Activated CD4-positive, alpha-beta memory T cell treated with anti-CD3 and anti-CD28 coated beads for 36 hours (primary cell): Measurements from ENCODE around the gene PKD1L1. TPM values are rescaled to one million over a fixed set of nuclear protein-coding genes. Genes with fewer than 3 reads are reported as not detected.

Experiments
- CTCF ChIA-PET: fragments of 350-600 bp; sonication (Branson Sonifier 250); formaldehyde crosslinking; loops from one replicate; lab custom pipeline; 2021; ENCODE audit warnings: antibody characterized with exemption, inconsistent platforms; lab: Charles Lee
- POLR2A ChIA-PET: fragments of 350-600 bp; sonication (Branson Sonifier 250); formaldehyde crosslinking; loops from one replicate; lab custom pipeline; 2021; ENCODE audit warnings: antibody characterized with exemption; lab: Charles Lee
- DNase-seq: peaks from one replicate; pipeline ENCODE4 v3.0.0-alpha.2; 2020
- H3K27ac Mint-ChIP-seq: one replicate; pipeline ENCODE4 v1.8.0; 2021; ENCODE audit warnings: mixed read lengths
- H3K27me3 Mint-ChIP-seq: one replicate; pipeline ENCODE4 v1.8.0; 2021; ENCODE audit warnings: mixed read lengths
- H3K36me3 Mint-ChIP-seq: one replicate; pipeline ENCODE4 v1.8.0; 2021; ENCODE audit warnings: mixed read lengths
- H3K4me1 Mint-ChIP-seq: one replicate; pipeline ENCODE4 v1.8.0; 2021; ENCODE audit warnings: low read depth, mixed read lengths
- H3K4me3 Mint-ChIP-seq: one replicate; pipeline ENCODE4 v1.8.0; 2021; ENCODE audit warnings: mild to moderate bottlenecking, mixed read lengths
- H3K9me3 Mint-ChIP-seq: one replicate; pipeline ENCODE4 v1.8.0; 2021; ENCODE audit warnings: mixed read lengths
- intact Hi-C: fragments of 100-400 bp; cut with micrococcal nuclease; formaldehyde crosslinking; loops from one replicate; pipeline ENCODE4 v1.15.1; 2023
- total RNA-seq, 2 experiments: library from RNA; stranded (reverse); gene quantifications; one replicate each; pipeline ENCODE4 v1.2.3, GENCODE V29; 2021

The PKD1L1 gene
- total RNA-seq, 2 experiments from 2014 or later, result 0.17 to 0.19 TPM

DNA sequence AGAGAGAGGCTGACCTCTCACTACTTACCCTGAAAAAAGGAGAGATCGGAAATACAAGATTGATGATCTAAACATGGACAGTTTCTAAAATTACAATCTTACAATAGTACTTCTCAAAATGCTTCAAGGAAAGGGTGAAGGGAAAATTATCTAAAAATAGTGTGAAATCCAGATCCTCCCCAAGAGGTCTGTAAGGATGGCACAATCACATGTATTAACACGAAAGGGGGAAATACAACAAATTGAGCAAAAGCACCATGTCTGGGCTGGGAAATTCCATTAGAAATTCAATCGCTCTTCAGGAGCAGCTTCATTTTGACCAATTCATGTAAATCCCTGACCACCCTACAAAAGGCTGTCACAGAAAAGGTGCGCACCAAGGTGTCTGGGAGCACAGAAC lies 67.0 kb downstream of the PKD1L1 start:
- H3K36me3 Mint-ChIP-seq, result no peaks in the 10 kb centered on the region
- H3K4me3 Mint-ChIP-seq, result no peak overlapping the region
- intact Hi-C loops, result no loop called here
- no peaks in the 10 kb centered on the region for H3K9me3 Mint-ChIP-seq
- CTCF ChIA-PET, result no interaction called here
- DNase-seq, result no peak
- H3K27me3 Mint-ChIP-seq, result no peaks in the 10 kb centered on the region
- POLR2A ChIA-PET, result no interaction called here
- H3K27ac Mint-ChIP-seq, result no peak overlapping the region
- H3K4me1 Mint-ChIP-seq, result peaks cover 4% of the 10 kb centered on the region

- H3K4me1 Mint-ChIP-seq, result no peaks in the 10 kb centered on the region
- H3K27ac Mint-ChIP-seq, result no peak overlapping the region
- intact Hi-C loops, result no loop called here
- CTCF ChIA-PET, result no interaction called here
- no peak for DNase-seq
- no peaks in the 10 kb centered on the region for H3K9me3 Mint-ChIP-seq
- no peaks in the 10 kb centered on the region for H3K36me3 Mint-ChIP-seq
- H3K27me3 Mint-ChIP-seq, result no peaks in the 10 kb centered on the region
- no peak overlapping the region for H3K4me3 Mint-ChIP-seq
- POLR2A ChIA-PET, result no interaction called here
These were observed 69.6 kb downstream of the PKD1L1 start for GRCh38 chr7:47878662-47879061.

DNA sequence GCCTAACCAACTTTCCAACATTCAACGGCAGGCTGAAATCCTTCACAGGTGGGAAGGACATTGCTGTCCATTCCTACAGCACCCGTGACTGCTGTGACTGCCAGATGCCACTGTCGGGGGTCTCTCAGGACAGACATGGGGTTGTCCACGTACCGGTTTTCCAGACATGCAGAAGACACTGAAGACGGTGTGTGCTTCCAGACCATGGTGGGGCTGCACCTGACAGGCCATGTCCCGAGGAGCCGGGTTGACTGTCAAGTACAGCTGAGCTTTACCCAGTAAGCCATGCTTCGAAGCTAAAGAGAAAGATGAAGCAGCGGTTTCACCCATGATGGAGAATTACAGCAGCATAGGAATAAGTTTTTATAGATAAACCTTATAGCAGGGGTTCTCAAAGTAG lies 70.9 kb downstream of the PKD1L1 start:
- CTCF ChIA-PET, result no interaction called here
- POLR2A ChIA-PET, result no interaction called here
- H3K36me3 Mint-ChIP-seq, result no peaks in the 10 kb centered on the region
- H3K27ac Mint-ChIP-seq, result no peak overlapping the region
- no peaks in the 10 kb centered on the region for H3K9me3 Mint-ChIP-seq
- no peak overlapping the region for H3K4me3 Mint-ChIP-seq
- intact Hi-C loops, result no loop called here
- H3K4me1 Mint-ChIP-seq, result peaks cover 3% of the 10 kb centered on the region
- H3K27me3 Mint-ChIP-seq, result no peaks in the 10 kb centered on the region
- no peak for DNase-seq

- ChIA-PET CTCF (no interaction called here), POLR2A (no interaction called here)
- Mint-ChIP-seq H3K4me1 (peaks cover 9% of the 10 kb centered on the region), H3K36me3 (no peaks in the 10 kb centered on the region), H3K27me3 (peaks cover 2% of the 10 kb centered on the region), H3K27ac (no peak overlapping the region), H3K4me3 (no peak overlapping the region), H3K9me3 (no peaks in the 10 kb centered on the region)
- intact Hi-C loops, result no loop called here
- no peak for DNase-seq
These were observed 72.1 kb downstream of the PKD1L1 start for GRCh38 chr7:47875998-47876744.

DNA sequence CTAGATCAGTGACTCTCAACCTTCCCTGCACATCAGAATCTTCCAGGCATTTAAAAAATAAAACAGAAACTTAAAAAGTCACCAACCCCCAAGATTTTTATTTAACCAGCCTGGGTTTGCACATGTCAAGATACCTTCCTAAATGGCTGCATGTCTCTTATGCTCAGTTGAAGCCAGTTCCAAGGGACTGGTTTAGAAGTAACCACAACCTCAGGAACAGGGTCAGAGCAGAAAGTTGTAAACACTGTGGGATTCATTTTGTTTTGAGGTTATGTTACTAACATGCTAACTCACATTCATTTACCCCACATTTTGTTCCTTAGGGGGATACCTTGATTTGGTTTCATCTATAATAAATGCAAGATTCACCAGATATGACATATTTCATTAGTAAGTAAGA lies 72.9 kb downstream of the PKD1L1 start:
- ChIA-PET POLR2A (no interaction called here), CTCF (no interaction called here)
- H3K4me1 Mint-ChIP-seq, result peaks cover 13% of the 10 kb centered on the region
- intact Hi-C loops, result no loop called here
- H3K4me3 Mint-ChIP-seq, result no peak overlapping the region
- no peaks in the 10 kb centered on the region for H3K36me3 Mint-ChIP-seq
- no peak for DNase-seq
- peaks cover 2% of the 10 kb centered on the region for H3K27me3 Mint-ChIP-seq
- no peak overlapping the region for H3K27ac Mint-ChIP-seq
- H3K9me3 Mint-ChIP-seq, result no peaks in the 10 kb centered on the region

DNA sequence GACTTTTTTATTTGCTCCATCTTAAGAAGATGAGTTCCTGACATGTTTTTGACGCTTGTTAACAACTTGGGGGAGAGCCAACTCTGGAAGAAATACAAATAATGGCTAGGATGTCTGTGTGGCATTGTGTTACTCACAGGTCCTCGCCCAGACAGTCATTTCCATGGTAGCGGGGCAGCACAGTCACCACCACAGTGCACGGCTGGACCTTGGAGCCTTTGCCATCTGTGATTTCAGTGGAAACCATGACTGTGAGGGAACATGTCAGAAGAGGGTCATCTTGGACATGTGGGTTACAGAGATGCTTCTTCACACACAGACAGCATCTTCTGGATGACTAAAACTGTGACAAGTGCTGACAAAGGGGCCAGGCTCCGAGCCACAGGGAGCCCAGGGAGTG lies 74.5 kb downstream of the PKD1L1 start:
- H3K4me3 Mint-ChIP-seq, result no peak overlapping the region
- no peak overlapping the region for H3K27ac Mint-ChIP-seq

GRCh38 chr7:47867286-47867685 lies 81.0 kb downstream of the PKD1L1 start:
- no peak overlapping the region for H3K4me3 Mint-ChIP-seq
- CTCF ChIA-PET, result no interaction called here
- no peaks in the 10 kb centered on the region for H3K36me3 Mint-ChIP-seq
- peaks cover 15% of the 10 kb centered on the region for H3K4me1 Mint-ChIP-seq
- H3K9me3 Mint-ChIP-seq, result no peaks in the 10 kb centered on the region
- no peak for DNase-seq
- H3K27me3 Mint-ChIP-seq, result peaks cover 2% of the 10 kb centered on the region
- no peak overlapping the region for H3K27ac Mint-ChIP-seq
- intact Hi-C loops, result no loop called here
- POLR2A ChIA-PET, result no interaction called here

More for the DNA sequence above, 74.5 kb downstream of the PKD1L1 start:
- Mint-ChIP-seq H3K36me3 (no peaks in the 10 kb centered on the region), H3K9me3 (no peaks in the 10 kb centered on the region), H3K4me1 (peaks cover 19% of the 10 kb centered on the region), H3K27me3 (peaks cover 2% of the 10 kb centered on the region)
- CTCF ChIA-PET, result no interaction called here
- POLR2A ChIA-PET, result no interaction called here
- intact Hi-C loops, result no loop called here
- DNase-seq, result no peak

DNA sequence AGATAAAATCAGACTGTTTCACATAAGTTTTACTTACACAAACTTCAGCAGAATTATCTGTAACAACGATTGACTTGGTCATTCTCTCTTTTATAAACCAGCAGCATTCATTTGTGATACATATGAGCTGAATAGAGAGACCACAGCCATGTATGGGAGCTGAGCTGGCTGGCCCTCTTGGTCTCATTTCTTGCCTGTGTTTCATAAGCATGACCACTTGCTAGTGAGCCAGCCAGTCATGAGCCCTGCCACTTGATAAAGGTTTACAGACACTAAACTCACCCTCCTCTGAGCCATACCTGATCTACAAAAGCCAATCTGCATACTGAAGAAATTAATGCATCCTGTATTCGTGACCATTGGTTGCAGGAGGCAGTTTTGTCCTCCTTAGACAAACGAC lies 82.1 kb downstream of the PKD1L1 start:
- Mint-ChIP-seq H3K27ac (no peak overlapping the region), H3K4me3 (no peak overlapping the region), H3K9me3 (no peaks in the 10 kb centered on the region), H3K36me3 (no peaks in the 10 kb centered on the region), H3K4me1 (peaks cover 10% of the 10 kb centered on the region), H3K27me3 (no peaks in the 10 kb centered on the region)
- ChIA-PET POLR2A (no interaction called here), CTCF (no interaction called here)
- no peak for DNase-seq
- intact Hi-C loops, result no loop called here

DNA sequence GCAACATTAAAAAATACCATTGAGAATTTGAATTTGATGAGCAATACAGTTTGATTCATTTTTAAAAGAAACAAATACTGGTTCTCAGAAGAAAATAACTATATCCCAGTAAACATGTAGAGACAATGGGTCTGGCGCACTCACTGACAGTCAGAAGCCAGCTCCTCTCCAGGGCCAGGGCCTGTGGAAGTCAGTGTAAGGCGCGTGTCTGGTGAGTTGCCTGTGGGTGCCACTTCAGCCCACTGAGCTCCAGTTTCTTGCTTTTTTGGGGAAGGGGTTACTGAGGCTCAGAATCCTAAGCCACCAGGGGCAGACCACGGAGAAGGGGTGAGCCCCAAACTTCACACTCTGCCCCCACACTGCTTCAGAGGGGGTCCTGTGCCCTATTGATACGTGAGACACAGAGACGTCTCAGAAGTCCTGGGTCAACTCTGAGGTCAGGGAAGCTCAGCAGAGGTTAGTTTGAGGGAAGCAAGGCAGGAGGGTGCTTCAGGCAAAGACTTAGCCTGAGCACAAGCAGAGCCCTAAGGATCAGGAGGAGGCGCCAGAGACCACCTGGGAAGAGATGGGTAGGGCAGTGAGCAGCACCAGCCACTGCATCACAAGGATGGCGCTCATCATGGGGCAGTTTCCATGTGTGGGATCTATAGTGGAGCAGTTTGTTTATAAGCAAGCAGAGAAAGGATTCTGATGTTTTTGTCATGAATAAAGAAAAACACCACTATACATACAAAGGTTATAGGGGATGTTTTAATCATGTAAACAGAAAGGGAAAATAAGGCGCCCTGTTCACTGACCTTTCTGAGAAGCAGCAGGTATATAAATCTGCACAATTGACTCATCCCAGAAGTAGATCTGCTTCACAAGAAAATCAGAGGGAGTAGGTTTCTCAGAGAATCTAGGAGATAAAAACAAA lies 95.7 kb downstream of the PKD1L1 start:
- intact Hi-C loops, result no loop called here
- Mint-ChIP-seq H3K4me1 (no peaks in the 10 kb centered on the region), H3K36me3 (no peaks in the 10 kb centered on the region), H3K27ac (no peak overlapping the region), H3K9me3 (no peaks in the 10 kb centered on the region), H3K27me3 (no peaks in the 10 kb centered on the region), H3K4me3 (no peak overlapping the region)
- CTCF ChIA-PET, result interaction anchor here (1.2 kb wide), 1 partner anchor 13 kb away, joined by 3 read pairs; no protein-coding TSS in a partner anchor
- DNase-seq, result peak; percentile 25
- POLR2A ChIA-PET, result no interaction called here

GRCh38 chr7:47847207-47847606 lies 101.1 kb downstream of the PKD1L1 start:
- Mint-ChIP-seq H3K4me3 (no peak overlapping the region), H3K36me3 (no peaks in the 10 kb centered on the region), H3K27ac (no peak overlapping the region), H3K4me1 (no peaks in the 10 kb centered on the region), H3K9me3 (no peaks in the 10 kb centered on the region), H3K27me3 (no peaks in the 10 kb centered on the region)
- DNase-seq, result no peak
- ChIA-PET POLR2A (no interaction called here), CTCF (no interaction called here)
- intact Hi-C loops, result no loop called here

GRCh38 chr7:47846138-47846836 lies 102.0 kb downstream of the PKD1L1 start:
- H3K36me3 Mint-ChIP-seq, result no peaks in the 10 kb centered on the region
- H3K9me3 Mint-ChIP-seq, result no peaks in the 10 kb centered on the region
- ChIA-PET POLR2A (no interaction called here), CTCF (no interaction called here)
- H3K27me3 Mint-ChIP-seq, result no peaks in the 10 kb centered on the region
- intact Hi-C loops, result no loop called here
- H3K4me1 Mint-ChIP-seq, result no peaks in the 10 kb centered on the region
- no peak overlapping the region for H3K27ac Mint-ChIP-seq
- H3K4me3 Mint-ChIP-seq, result no peak overlapping the region
- DNase-seq, result no peak

DNA sequence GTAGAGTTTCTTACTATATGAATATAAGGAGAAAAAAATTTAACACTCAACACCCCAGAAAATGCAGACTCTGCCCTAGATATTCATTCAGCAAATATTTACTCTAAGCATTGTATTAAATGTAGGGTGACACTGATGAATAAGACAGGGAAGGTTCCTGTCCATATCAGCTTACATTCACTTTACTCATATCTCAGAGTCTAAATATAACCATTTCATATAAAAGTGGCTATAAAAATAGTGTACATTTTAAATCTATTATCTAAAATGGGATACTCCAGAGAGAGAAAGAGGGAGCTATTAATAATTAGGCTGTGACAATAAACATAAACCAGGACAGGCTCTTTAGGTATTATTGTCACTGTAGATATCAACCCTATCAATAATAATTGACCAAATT lies 104.0 kb downstream of the PKD1L1 start:
- Mint-ChIP-seq H3K36me3 (no peaks in the 10 kb centered on the region), H3K9me3 (no peaks in the 10 kb centered on the region), H3K27me3 (no peaks in the 10 kb centered on the region), H3K4me3 (no peak overlapping the region), H3K27ac (no peak overlapping the region), H3K4me1 (no peaks in the 10 kb centered on the region)
- intact Hi-C loops, result no loop called here
- no peak for DNase-seq
- CTCF ChIA-PET, result no interaction called here
- POLR2A ChIA-PET, result no interaction called here
